Transverse colon (tissue), 4 donors: ENCODE results near the gene OSBPL2. TPM values are rescaled to one million over a fixed set of nuclear protein-coding genes. Genes with fewer than 3 reads are reported as not detected.

Experiments used
- DNase-seq: peaks from one replicate; pipeline ENCODE4 v3.0.0-alpha.2; 2019
- H3K27ac ChIP-seq, 4 donors: fragments of 200-600 bp; sonication (generic); 2 replicates each; pipeline ENCODE4 v1.5.1; 2016 to 2018; ENCODE audit warnings: inconsistent platforms in 4 of 4
- H3K27me3 ChIP-seq: fragments of 200-600 bp; sonication (generic); 2 replicates; pipeline ENCODE4 v1.5.1; 2017; ENCODE audit warnings: inconsistent platforms
- H3K36me3 ChIP-seq, 4 donors: fragments of 200-600 bp; sonication (generic); 2 replicates each; pipeline ENCODE4 v1.5.1; 2017 to 2019; ENCODE audit warnings: inconsistent platforms in 4 of 4
- H3K4me1 ChIP-seq, 4 donors: fragments of 200-600 bp; sonication (generic); 2 replicates each; pipeline ENCODE4 v1.5.1; 2017 to 2020; ENCODE audit warnings: inconsistent platforms in 4 of 4
- H3K4me3 ChIP-seq, 4 donors: fragments of 200-600 bp; sonication (generic); 1 replicate in 1 of 4; 2 replicates in 3 of 4; pipeline versions ENCODE4 v1.5.1 to v1.6.1; 2017 to 2019; ENCODE audit warnings: inconsistent platforms in 4 of 4
- H3K9me3 ChIP-seq, 2 donors: fragments of 200-600 bp; sonication (generic); 2 replicates each; pipeline ENCODE4 v1.5.1; 2017 to 2019; ENCODE audit warnings: inconsistent platforms in 2 of 2
- EP300 ChIP-seq: sonication (generic); formaldehyde crosslinking; IDR thresholded peaks from one replicate; pipeline ENCODE4 v1.6.1; 2017; ENCODE audit warnings: antibody characterized with exemption, low read depth
- POLR2A ChIP-seq: fragments of 450-650 bp; IDR thresholded peaks from one replicate; pipeline ENCODE4 v1.6.1; 2016; ENCODE audit warnings: antibody characterized with exemption, mild to moderate bottlenecking, moderate library complexity
- POLR2AphosphoS5 ChIP-seq, 3 donors: sonication (generic); formaldehyde crosslinking; IDR thresholded peaks; one replicate each; pipeline ENCODE4 v1.6.1; 2016; ENCODE audit warnings: antibody characterized with exemption in 3 of 3
- WGBS, 2 donors: methylation state at CpG; one replicate each; pipeline ENCODE4 v1.1.5; 2018; ENCODE audit warnings: low coverage in 1 of 2; 5-methylcytosine and 5-hydroxymethylcytosine counted together
- in situ Hi-C, 4 donors: fragments of 200-750 bp; cut with MboI; loops; one replicate each; pipeline versions ENCODE4 v1.15.0 to v1.15.1; 2017; ENCODE audit warnings: low sequenced_read_pairs in 3 of 4, low pct_ligation_motif_present in 1 of 4, low pct_unique_long_range_greater_than_20kb in 1 of 4
- intact Hi-C: fragments of 100-400 bp; cut with DNase I; formaldehyde crosslinking; loops from one replicate; pipeline ENCODE4 v1.15.1; 2023; ENCODE audit warnings: low total_unique reads
- total RNA-seq, 4 donors: library from RNA; depleted of rRNA; stranded (reverse); fragments of >200 nt; gene quantifications; one replicate each; pipeline ENCODE4 v1.1.0, GENCODE V29; 2016
- TF ChIP-seq, protein P1 (sequence below), 5 experiments: fragments of 200-600 bp in 3 of 5; fragments of 450-650 bp in 2 of 5; sonication (generic) in 3 of 5; IDR thresholded peaks; 1 replicate in 2 of 5; 2 replicates in 3 of 5; pipeline ENCODE4 v1.5.1; 2016 to 2017; ENCODE audit warnings: antibody characterized with exemption in 5 of 5, inconsistent platforms in 3 of 5, mild to moderate bottlenecking in 2 of 5, moderate library complexity in 1 of 5

Gene OSBPL2
- total RNA-seq, 4 donors from 2014 or later: 36.2 to 101 (median 73.3) TPM

DNA sequence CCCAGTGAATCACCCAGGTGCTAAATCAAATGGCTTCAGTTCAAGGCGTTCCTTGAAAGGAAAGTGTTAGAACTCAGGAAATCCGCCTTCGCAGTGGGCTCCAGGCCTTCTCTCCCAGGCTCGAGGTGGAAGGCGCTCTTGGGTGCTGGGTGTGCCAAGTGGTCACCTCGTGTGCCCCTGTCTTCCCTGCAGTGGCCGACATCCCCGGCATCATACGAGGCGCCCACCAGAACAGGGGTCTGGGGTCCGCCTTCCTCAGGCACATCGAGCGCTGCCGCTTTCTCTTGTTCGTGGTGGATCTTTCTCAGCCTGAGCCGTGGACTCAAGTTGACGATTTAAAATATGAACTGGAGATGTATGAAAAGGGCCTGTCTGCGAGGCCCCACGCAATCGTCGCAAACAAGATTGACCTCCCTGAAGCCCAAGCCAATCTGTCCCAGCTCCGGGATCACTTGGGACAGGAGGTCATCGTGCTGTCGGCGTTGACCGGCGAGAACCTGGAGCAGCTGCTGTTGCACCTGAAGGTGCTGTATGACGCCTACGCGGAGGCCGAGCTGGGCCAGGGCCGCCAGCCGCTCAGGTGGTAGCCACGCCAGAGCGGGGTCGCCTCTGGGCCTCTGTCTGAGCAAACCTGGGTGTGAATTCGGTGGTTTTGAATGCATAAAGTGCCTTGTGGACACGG, 37.7 kb upstream of the OSBPL2 start:
- TF ChIP-seq, protein P1, sequence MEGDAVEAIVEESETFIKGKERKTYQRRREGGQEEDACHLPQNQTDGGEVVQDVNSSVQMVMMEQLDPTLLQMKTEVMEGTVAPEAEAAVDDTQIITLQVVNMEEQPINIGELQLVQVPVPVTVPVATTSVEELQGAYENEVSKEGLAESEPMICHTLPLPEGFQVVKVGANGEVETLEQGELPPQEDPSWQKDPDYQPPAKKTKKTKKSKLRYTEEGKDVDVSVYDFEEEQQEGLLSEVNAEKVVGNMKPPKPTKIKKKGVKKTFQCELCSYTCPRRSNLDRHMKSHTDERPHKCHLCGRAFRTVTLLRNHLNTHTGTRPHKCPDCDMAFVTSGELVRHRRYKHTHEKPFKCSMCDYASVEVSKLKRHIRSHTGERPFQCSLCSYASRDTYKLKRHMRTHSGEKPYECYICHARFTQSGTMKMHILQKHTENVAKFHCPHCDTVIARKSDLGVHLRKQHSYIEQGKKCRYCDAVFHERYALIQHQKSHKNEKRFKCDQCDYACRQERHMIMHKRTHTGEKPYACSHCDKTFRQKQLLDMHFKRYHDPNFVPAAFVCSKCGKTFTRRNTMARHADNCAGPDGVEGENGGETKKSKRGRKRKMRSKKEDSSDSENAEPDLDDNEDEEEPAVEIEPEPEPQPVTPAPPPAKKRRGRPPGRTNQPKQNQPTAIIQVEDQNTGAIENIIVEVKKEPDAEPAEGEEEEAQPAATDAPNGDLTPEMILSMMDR (IDR thresholded peaks at IDR 0.05): no peak
- TF ChIP-seq POLR2A (no peak), POLR2AphosphoS5 (IDR thresholded peaks at IDR 0.05) (no peak)
- peaks cover 0 to 43% (median 17%) of the 10 kb centered on the region in 4 donors for H3K36me3 ChIP-seq
- H3K27me3 ChIP-seq: no peaks in the 10 kb centered on the region
- intact Hi-C loops: no loop called here
- H3K9me3 ChIP-seq: no peaks in the 10 kb centered on the region
- in situ Hi-C loops: no loop called here
- no peak overlapping the region for H3K27ac ChIP-seq
- DNase-seq: no peak
- no peaks in the 10 kb centered on the region for H3K4me1 ChIP-seq
- 95% methylated on average over 38 of the region's 38 CpGs; no CpG with 5 or more reads in 1 of the 2 donors for WGBS, 2 donors
- no peak overlapping the region for H3K4me3 ChIP-seq

DNA sequence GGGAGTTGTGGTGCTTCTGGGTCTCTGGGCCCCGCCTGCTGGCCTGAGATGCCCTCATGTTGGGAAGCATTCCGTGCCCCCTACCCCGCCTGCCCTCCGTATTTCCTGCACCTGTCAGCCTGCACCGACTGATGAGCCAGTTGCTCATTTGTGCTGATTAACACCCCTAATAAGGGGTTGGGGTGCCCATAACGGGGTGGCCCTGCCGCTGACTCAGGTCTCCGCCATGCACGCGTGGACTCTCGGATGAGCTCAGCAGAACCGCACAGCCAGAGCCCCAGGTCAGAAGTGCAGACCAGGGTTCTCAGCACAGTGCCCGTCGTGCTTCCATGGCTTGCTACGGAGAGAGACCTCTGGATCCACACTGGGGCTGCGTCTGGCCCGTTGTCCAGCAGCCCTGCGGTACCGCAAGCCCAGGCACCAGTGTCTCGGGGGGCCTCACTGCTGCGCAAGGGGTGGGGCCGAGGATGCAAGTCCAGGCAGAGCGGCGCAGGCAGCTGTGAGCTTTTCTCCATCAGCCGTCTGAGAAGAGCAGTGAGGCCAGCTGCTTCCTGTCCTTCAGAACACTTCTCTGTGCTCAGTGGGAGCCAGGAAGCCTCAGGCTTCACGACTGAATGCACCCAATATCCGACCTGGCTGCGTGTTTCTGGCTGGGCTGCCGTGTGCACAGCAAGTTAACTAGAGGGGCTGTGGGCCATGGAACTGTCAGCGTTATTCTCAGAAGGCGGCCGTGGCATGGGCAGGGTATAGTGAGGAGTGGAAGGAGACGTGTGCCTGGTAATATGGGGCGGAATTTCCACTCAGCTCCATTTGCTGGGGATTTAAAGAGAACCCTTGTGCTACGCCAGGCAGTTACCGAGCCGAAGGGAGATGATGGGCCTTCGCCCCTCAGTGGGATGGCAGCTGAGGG, 36.9 kb upstream of the OSBPL2 start:
- DNase-seq: no peak
- TF ChIP-seq, protein P1 (IDR thresholded peaks at IDR 0.05): no peak
- TF ChIP-seq EP300 (no peak), POLR2AphosphoS5 (IDR thresholded peaks at IDR 0.05) (no peak), POLR2A (no peak)
- no peaks in the 10 kb centered on the region for H3K27me3 ChIP-seq
- intact Hi-C loops (no loop called here), in situ Hi-C loops (no loop called here)
- no peaks in the 10 kb centered on the region for H3K9me3 ChIP-seq
- H3K36me3 ChIP-seq: peaks cover 0 to 40% (median 17%) of the 10 kb centered on the region in 4 donors
- no peaks in the 10 kb centered on the region for H3K4me1 ChIP-seq
- WGBS, 2 donors: 83 to 100% methylated on average over 7 to 22 of the region's 38 CpGs
- H3K4me3 ChIP-seq: no peak overlapping the region
- H3K27ac ChIP-seq: no peak overlapping the region

DNA sequence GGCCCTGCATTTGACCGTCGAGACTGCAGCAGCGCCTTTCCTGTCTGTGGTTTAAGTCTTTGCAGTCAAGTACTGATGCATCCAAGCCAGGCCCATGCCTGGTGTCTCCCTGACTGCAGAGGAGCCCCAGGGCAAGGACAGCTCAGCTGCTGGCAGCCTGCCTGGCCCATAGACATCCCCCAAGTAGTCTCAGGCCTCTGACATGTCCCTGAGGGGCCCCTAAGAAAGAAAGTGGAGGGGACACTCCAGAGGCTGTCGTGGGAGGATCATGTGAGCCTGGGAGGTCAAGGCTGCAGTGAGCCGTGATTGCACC, 36.3 kb upstream of the OSBPL2 start:
- Histone ChIP-seq H3K4me1 (no peaks in the 10 kb centered on the region), H3K36me3 (peaks cover 0 to 35% (median 17%) of the 10 kb centered on the region in 4 donors), H3K9me3 (no peaks in the 10 kb centered on the region), H3K4me3 (no peak overlapping the region), H3K27ac (no peak overlapping the region), H3K27me3 (no peaks in the 10 kb centered on the region)
- no peak for DNase-seq
- in situ Hi-C loops (no loop called here), intact Hi-C loops (no loop called here)
- WGBS, 2 donors: 63 to 81% methylated on average over 2 to 5 of the region's 5 CpGs
- TF ChIP-seq, protein P1 (IDR thresholded peaks at IDR 0.05): no peak
- TF ChIP-seq EP300 (no peak), POLR2A (no peak), POLR2AphosphoS5 (IDR thresholded peaks at IDR 0.05) (no peak)

DNA sequence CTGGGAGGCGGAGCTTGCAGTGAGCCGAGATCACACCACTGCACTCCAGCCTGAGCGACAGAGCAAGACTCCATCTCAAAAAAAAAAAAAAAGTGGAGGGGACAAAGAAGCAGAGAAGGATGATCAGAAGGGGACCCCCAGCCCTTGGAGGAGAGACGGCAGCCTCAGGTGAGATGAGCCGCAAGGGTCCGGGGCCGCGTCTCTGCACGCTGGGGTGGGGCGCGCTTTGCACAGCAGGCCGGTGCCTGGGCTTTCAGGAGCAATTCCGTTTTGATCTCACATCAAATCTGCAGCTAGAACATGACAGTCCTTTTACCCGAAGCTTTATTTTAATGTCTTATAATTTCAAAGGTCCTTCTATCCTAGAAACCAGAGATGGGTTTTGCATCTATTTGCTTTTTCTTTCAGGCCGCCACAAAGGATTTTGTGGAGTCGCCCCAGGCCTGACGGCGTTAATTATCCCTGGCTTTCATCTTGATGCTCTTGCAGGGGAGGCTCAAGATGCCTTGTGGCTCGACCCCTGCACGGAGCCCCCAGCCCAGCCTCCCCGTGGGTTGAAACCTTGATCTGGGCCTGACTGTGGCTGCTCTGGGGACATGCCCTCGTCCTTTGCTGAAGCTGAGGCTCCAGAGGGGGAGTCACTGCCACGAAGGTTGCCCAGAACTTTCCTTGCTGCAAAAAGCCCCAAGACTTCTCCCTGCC, 35.5 kb upstream of the OSBPL2 start:
- no peaks in the 10 kb centered on the region for H3K27me3 ChIP-seq
- intact Hi-C loops: no loop called here
- DNase-seq: no peak
- no peak for TF ChIP-seq POLR2A
- H3K4me3 ChIP-seq: no peak overlapping the region
- no peaks in the 10 kb centered on the region for H3K4me1 ChIP-seq
- H3K9me3 ChIP-seq: no peaks in the 10 kb centered on the region
- no peak overlapping the region for H3K27ac ChIP-seq
- WGBS, 2 donors: 91 to 93% methylated on average over 11 to 23 of the region's 23 CpGs
- peaks cover 0 to 30% (median 14%) of the 10 kb centered on the region in 4 donors for H3K36me3 ChIP-seq
- in situ Hi-C loops: no loop called here
